GM18505 (cell line): ENCODE data around the gene PRKCSH.
"Not testable (repeated sequence)": the region's sequence is repeated elsewhere in the genome, so short reads cannot be mapped to it uniquely, and the experiment has no call there.

Experiments used
- ATAC-seq: cut with Tn5 transposase; IDR thresholded peaks from one replicate; pipeline ENCODE4 v1.9.1; 2021; ENCODE audit not compliant: unreplicated experiment
- POLR2A ChIP-seq: IDR thresholded peaks from 4 replicates; pipeline ENCODE4 v1.6.1; 2011; ENCODE audit warnings: borderline replicate concordance; ENCODE audit not compliant: insufficient read depth, insufficient read length; ENCODE audit errors: extremely low read depth

PRKCSH gene

DNA sequence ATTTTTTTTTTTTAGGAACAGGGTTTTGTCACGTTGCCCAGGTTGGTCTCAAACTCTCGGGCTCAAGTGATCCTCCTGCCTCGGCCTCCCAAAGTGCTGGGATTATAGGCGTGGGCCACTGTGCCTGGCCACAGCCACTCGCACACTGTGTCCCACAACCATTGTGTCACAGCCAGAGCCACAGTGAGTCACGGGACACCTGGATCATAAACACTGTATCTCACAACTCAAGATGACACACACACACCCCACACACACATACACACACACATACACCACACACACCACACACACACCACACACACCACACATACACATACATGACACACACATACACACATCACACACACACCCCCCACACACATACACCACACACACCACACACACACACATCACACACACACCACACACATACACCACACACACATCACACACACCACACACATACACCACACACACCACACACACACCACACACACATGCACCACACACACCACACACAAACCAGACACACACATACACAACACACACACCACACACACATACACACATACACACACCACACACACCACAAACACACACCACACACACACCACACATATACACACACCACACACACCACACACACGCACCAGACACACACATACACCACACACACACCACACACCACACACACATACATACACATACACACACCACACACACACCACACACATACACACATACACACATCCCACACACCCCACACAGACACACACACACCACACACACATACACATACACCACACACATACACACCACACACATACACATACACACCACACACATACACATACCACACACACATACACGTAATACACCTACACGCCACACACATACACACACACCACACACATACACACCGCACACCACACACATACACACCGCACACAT is 29.2 kb downstream of the PRKCSH start:
- no peak for TF ChIP-seq POLR2A
- no peak for ATAC-seq

DNA sequence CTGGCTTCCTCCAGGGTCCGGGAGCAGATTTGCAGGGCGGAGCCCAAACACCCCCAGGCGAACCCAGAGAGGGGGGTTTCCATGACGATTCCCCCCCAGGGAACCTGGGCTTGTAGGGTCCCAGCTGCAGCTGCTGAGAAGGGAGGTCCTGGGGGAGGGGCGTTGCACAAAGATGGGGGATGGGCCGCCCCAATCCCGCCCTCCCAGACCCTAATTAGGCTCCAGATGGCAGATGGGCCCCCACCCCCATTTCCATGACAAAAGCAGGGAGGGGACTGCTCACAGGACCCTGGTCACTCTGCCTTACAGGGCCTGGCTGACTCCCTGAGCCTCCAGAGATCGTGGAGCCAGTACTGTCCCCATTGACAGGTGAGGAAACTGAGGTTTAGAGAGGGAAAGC is 30.2 kb downstream of the PRKCSH start:
- no peak for ATAC-seq
- no peak for TF ChIP-seq POLR2A

DNA sequence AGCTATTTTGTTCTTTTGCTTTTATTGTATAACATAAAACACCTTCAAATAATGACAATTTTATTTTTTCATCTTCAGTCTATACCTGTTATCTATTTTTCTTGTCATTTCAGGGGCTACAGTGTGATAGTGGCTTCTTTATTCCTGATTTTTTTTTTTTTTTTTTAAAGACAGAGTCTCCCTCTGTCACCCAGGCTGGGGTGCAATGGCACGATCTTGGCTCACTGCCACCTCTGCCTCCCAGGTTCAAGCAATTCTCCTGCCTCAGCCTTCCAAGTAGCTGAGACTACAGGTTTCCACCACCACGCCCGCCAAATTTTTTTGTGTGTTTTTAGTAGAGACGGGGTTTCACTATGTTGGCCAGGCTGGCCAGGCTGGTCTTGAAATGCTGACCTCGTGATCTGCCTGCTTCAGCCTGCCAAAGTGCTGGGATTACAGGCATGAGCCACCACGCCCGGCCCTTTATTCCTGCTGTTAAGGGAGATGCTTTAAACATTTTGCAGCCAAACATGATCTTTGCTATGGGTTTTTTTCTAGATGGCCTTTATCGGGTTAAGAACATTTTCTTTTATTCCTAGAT is 32.9 kb downstream of the PRKCSH start:
- not testable (repeated sequence) for ATAC-seq

DNA sequence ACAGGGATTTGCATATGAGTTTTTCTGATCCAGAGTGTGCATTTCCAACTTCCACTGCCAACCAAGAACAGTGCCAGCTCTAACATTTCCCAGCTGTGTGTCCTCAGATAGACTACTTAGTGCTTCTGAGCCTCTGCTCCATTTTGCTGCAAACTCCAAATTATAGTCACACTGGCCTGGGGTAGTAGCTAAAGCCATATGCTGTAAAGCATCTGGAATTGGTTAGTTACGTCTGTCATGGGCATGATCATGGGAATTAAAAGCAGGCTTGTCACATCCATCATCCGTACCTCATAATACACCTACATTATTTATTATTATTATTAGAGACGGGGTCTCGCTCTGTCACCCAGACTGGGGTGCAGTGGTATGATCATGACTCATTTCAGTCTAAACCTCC is 38.3 kb downstream of the PRKCSH start:
- ATAC-seq, result no peak

DNA sequence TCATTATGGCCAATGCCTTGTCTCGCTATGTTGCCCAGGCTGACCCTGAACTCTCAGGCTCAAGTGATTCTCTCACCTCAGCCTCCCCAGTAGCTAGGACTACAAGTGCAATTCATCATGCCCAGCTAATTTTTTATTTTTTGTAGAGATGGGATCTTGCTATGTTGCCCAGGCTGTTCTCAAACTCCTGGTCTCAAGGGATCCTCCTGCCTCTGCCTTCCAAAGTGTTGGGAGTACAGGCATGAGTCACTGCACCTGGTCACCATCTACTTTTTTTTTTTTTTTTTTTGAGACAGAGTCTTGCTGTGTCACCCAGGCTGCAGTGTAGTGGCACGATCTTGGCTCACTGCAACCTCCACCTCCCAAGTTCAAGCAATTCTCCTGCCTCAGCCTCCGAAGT is 39.9 kb downstream of the PRKCSH start:
- ATAC-seq, result not testable (repeated sequence)

More for the DNA sequence above, 38.3 kb downstream of the PRKCSH start:
- no peak for TF ChIP-seq POLR2A

DNA sequence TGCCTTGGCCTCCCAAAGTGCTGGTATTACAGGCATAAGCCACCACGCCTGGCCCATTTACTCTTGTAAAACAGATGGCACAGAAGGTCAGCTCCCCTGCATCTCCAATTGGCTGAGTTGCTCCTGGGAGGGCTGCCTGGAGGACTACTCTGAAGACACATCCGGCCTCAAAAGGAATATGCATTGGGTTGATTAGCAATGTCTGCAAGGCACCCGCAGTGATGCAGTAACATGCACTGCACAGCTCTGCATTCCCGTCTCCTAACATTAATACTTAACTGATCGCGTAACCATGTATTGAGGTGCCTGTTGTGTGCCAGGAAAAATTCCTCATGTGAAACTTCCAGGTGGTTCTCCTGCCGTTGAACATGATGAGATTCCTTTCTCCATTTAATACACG is 40.4 kb downstream of the PRKCSH start:
- ATAC-seq, result no peak
- TF ChIP-seq POLR2A, result no peak

DNA sequence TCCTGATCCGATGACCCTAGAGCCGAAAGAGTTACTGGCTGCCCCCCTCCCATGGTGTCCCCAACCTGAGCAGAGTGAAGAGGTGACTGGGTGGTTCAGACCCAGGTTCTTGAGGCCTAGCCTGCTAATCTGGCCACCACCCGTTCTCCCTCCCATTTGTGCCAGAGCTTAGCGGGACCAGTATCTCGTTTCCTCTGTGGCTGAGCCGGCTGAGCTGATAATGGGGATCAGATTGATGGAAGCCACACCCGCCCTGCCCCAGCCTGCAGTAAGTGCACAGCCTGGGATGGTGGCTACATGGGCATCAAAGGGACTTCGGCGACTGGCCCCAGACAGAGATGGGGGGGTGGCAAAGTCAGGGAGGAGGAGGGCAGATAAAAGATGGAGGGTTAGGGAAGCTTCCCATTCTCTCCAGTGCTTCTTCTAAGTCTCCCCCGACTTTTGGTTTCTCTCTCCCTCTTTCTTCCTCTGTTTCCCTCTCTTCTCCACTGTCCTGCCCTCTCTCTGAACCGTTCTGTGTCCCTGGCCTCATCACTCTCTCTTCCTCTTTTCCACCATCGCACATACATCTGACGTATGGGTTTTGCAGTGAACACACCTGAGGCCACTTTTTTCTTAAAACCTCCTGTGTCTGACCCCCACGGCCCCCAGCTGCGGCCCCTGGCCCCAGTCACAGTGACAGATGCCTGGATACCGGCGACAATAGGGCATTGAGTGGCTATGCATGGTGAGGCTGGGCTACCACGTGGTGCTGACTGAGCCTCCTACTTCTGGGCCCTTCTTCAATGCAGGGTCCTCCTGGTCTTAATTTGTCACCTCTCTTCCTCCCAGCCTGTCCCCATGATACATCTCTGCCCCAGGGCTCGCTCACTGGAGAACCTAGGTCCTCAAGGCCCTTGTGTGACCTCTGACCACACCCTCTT is 43.0 kb downstream of the PRKCSH start:
- no peak for ATAC-seq

DNA sequence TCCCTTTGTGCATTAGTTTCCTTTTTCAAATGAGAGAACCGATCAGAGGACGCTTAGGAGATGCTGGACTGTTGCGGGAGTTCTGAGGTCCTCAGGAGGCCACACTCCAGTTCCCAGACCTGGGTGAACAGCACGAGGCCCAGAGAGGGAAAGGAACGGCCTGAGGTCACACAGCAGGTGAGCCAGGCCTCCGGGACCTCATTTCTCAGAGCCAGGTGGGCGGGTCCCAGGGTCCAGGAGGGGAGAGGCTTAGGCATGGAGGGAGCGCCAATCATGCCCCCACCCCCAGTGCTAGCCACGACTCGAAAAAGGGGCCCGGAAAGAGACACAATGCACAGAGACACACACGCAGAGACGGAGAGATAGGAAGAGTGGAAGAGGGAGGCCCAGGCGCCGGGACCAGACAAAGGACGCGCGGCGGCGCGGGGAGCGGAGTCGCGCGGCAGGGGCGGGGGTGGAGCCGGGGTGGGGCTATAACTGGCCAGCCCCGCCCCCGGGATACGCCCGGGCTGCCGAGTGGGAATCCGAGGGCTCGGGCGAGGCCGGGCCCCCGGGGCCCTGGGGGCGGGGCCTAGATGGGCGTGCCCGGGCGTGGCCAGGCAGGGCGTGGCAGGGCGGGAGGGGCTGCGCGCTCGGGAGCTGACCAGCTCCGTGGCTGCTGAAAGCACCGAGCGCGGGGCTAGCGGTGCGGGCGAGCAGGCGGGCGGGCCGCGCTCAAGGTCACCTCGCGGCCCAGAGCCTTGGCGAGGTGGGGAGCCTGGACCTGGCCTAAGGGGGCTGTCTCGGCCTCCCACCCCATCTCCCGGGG is 43.9 kb downstream of the PRKCSH start:
- no peak for TF ChIP-seq POLR2A
- ATAC-seq, result no peak

More for the DNA sequence above, 43.0 kb downstream of the PRKCSH start:
- no peak for TF ChIP-seq POLR2A

DNA sequence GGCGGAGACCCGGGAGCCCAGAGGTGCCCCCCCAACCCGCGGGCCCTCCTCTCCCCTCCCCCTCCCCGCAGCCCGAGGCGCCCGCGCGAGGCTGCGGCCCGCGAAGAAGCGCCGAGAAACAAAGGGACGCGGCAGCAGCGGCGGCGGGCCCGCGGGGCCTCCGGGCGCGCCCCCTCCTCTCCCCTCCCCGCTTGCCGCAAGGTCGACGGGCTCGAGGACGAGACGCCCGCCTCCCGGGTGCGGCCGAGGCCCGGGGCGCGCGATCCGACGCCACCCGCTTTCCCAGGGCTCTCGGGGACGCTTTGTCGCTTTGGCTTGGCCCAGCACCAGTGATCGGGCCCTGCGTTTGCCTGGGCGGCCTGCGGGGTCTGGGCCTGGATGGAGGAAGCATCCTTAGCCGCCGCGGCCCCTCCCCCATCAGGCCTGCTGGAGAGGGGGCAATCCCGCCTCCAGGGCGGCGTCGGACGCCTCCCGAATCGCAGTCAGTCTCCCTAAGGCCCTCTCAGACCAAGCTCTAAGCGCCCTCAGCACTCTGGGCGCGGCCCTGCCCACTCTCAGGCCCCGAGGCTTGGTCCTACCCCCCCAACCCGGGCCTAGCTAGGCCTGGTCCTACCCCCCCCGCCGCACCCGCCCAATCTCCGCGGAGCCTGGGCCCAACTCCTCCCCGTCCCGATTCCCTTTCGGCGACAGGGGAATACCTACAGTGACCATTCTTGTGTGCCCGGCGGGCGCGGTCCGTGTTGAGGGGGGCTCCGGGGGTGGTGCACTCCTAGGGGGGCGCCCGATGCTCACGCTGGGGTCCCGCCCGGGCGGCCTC is 44.7 kb downstream of the PRKCSH start:
- ATAC-seq, result no peak
- TF ChIP-seq POLR2A, result no peak

DNA sequence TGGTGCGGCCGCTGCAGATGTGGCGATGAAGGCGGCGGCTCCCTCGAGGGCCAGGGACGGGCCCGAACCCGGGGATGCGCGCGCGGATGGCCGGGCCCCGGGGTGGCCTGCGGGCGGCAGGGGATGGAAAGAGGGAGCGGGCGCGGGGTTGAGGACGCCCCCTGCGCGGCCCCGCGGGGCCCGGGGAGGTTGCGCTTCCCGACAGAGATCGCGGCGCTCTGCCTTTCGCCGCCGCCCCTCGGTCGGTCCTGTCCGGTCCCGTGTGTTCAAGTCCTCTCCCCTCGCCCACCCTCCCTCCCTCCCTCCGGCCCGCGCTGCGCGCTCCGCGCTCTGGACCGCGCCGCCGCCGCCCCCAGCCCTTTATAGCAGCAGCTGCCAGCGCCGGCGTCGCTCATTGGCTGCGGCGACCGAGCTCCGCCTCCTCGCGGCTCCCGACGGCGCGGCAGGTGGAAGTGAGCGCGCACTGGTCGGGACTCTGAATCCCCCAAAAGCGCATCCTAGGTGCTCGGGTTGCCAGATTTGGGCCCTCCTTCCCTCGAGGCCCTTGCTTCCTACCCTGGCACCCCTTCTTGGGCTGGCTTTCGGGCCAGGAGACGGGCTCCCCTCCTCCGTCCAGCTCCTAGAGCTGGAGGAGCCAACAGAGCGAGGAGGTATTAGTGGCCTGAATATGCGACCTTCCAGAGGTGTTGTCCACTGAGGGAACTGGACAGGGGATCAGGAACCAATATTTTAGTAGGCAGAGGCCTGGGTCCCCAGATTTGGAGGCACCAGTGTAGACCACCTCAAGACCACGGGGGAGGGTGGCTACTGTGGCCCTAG is 45.5 kb downstream of the PRKCSH start, which contains the start of gene ELAVL3:
Gene ELAVL3 (minus strand): TSS at position 332 of the 819 bp plus-strand sequence. CDS start 438 bp downstream, outside the sequence.
- TF ChIP-seq POLR2A, result no peak
- no peak for ATAC-seq
